DOHH2 (cell line): ENCODE results near the gene METTL24.

Experiments used
- H3F3A ChIP-seq: fragments of 200-600 bp; sonication (generic), shearing (Covaris generic); 2 replicates; pipeline ENCODE4 v1.6.0; 2016; ENCODE audit warnings: antibody characterized with exemption, mild to moderate bottlenecking; ENCODE audit not compliant: control insufficient read depth, insufficient read depth
- H3K27ac ChIP-seq: fragments of 200-600 bp; sonication (generic); 2 replicates; pipeline ENCODE4 v1.5.1; 2014; ENCODE audit warnings: low read depth, mild to moderate bottlenecking, low read length, moderate library complexity
- H3K27me3 ChIP-seq: fragments of 200-600 bp; sonication (generic); 2 replicates; pipeline ENCODE4 v1.6.1; 2014; ENCODE audit warnings: mild to moderate bottlenecking, low read length, mixed read lengths; ENCODE audit not compliant: control insufficient read depth
- H3K36me3 ChIP-seq: fragments of 200-600 bp; sonication (generic); 2 replicates; pipeline ENCODE4 v1.6.1; 2014; ENCODE audit warnings: mild to moderate bottlenecking, low read length, moderate library complexity, mixed read lengths; ENCODE audit not compliant: control insufficient read depth
- H3K4me1 ChIP-seq: fragments of 200-600 bp; sonication (generic); 2 replicates; pipeline ENCODE4 v1.6.1; 2014; ENCODE audit warnings: mild to moderate bottlenecking, low read length, mixed read lengths; ENCODE audit not compliant: control insufficient read depth
- H3K4me2 ChIP-seq: fragments of 200-600 bp; sonication (generic); 2 replicates; pipeline ENCODE4 v1.6.0; 2014; ENCODE audit warnings: mild to moderate bottlenecking, low read length, moderate library complexity
- H3K4me3 ChIP-seq: fragments of 200-600 bp; sonication (generic); 2 replicates; pipeline ENCODE4 v1.5.1; 2014; ENCODE audit warnings: mild to moderate bottlenecking, low read length, mixed read lengths
- H3K79me2 ChIP-seq: fragments of 200-600 bp; sonication (generic); 2 replicates; pipeline ENCODE4 v1.6.1; 2014; ENCODE audit warnings: mild to moderate bottlenecking, low read length, mixed read lengths; ENCODE audit not compliant: control insufficient read depth
- H3K9me2 ChIP-seq: fragments of 200-600 bp; sonication (generic); replicated peaks from 2 replicates; pipeline ENCODE4 v1.6.1; 2014; ENCODE audit warnings: mild to moderate bottlenecking, low read length, mixed read lengths; ENCODE audit not compliant: control insufficient read depth
- H3K9me3 ChIP-seq: fragments of 200-600 bp; sonication (generic); 2 replicates; pipeline ENCODE4 v1.6.1; 2014; ENCODE audit warnings: antibody characterized with exemption, low read length, mixed read lengths; ENCODE audit not compliant: control insufficient read depth, insufficient read depth
- H4K20me1 ChIP-seq: fragments of 200-600 bp; sonication (generic); 2 replicates; pipeline ENCODE4 v1.6.0; 2014; ENCODE audit warnings: low read depth, mild to moderate bottlenecking, antibody characterized with exemption, low read length, moderate library complexity; ENCODE audit not compliant: control insufficient read depth, insufficient read depth
- EZH2phosphoT487 ChIP-seq: fragments of 200-600 bp; sonication (generic); IDR thresholded peaks from 2 replicates; pipeline ENCODE4 v1.6.1; 2017; ENCODE audit warnings: borderline replicate concordance, mild to moderate bottlenecking, antibody characterized with exemption, low read length, moderate library complexity, mixed read lengths
- TF ChIP-seq, protein P1 (sequence below): fragments of 200-600 bp; sonication (generic); IDR thresholded peaks from one replicate; pipeline ENCODE4 v1.5.1; 2014; ENCODE audit warnings: antibody characterized with exemption, mild to moderate bottlenecking, low read depth, low read length; ENCODE audit not compliant: poor library complexity, severe bottlenecking

Gene METTL24

DNA sequence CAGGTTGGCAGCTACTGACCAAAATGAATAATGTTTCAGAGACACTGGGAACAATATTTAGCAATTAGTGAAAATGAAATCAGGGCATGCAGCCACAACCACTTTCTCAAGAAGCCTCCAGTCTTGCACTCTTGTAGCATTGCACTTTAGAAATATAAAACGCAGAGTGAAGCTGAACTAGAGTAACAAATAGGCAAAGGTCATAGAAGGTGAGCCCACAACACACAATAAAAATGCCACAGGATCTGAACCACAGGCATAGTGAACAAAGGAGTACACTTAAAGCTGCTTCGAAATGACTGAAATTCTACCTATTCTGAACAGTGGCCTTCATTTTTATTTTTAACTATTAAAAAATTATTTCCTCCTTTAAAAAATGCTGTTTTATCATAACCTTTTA, 32.3 kb upstream of the METTL24 start:
- H3K4me2 ChIP-seq: no peak overlapping the region
- TF ChIP-seq, protein P1, sequence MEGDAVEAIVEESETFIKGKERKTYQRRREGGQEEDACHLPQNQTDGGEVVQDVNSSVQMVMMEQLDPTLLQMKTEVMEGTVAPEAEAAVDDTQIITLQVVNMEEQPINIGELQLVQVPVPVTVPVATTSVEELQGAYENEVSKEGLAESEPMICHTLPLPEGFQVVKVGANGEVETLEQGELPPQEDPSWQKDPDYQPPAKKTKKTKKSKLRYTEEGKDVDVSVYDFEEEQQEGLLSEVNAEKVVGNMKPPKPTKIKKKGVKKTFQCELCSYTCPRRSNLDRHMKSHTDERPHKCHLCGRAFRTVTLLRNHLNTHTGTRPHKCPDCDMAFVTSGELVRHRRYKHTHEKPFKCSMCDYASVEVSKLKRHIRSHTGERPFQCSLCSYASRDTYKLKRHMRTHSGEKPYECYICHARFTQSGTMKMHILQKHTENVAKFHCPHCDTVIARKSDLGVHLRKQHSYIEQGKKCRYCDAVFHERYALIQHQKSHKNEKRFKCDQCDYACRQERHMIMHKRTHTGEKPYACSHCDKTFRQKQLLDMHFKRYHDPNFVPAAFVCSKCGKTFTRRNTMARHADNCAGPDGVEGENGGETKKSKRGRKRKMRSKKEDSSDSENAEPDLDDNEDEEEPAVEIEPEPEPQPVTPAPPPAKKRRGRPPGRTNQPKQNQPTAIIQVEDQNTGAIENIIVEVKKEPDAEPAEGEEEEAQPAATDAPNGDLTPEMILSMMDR: no peak
- TF ChIP-seq EZH2phosphoT487: no peak
- H3K36me3 ChIP-seq: no peaks in the 10 kb centered on the region
- no peaks in the 10 kb centered on the region for H3K27me3 ChIP-seq
- no peaks in the 10 kb centered on the region for H3K9me2 ChIP-seq
- no peaks in the 10 kb centered on the region for H3K79me2 ChIP-seq
- no peak overlapping the region for H3K27ac ChIP-seq
- no peaks in the 10 kb centered on the region for H3F3A ChIP-seq
- no peaks in the 10 kb centered on the region for H3K9me3 ChIP-seq
- no peak overlapping the region for H3K4me3 ChIP-seq
- peaks cover 3% of the 10 kb centered on the region; the same call in 1 of the 2 replicates for H4K20me1 ChIP-seq
- H3K4me1 ChIP-seq: peaks cover 5% of the 10 kb centered on the region; the same call in 1 of the 2 replicates

DNA sequence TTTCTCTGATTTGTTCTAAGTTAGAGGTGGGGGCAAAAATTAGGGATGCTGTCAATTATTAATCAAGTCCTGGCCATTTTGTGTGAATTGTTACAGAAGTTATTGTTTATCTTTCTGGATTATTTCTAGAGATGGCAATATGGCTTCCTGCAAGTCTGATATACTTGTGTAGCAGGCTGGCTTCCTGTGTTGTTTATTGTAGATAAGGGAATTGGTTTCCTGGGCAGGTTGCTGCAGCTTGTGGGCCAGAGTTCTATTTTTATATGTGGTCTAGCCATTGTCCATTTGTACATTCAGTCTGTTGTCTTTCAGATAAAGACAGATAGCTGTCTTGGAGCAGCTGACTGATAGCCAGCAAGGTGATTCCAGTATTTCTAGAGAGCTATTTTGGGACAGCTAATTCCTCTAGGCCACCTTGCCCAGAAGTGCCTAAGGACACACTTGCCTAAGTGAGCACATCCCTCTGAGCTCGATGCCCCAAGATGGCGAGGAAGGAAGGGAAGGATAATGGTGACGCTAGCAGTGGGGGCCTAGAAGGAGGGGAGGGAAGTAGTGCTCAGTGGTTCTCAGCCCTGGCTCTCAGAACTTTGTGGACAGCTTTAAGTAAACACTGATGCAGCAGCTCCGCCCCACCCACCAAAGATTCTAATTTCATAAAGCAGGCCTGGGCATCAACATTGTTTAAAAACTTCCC, 31.7 kb upstream of the METTL24 start:
- no peak overlapping the region for H3K4me3 ChIP-seq
- H3K79me2 ChIP-seq: no peaks in the 10 kb centered on the region
- H3K9me3 ChIP-seq: no peaks in the 10 kb centered on the region
- H3K27me3 ChIP-seq: no peaks in the 10 kb centered on the region
- H3K4me2 ChIP-seq: no peak overlapping the region
- H4K20me1 ChIP-seq: peaks cover 3% of the 10 kb centered on the region; the same call in 1 of the 2 replicates
- H3K36me3 ChIP-seq: no peaks in the 10 kb centered on the region
- H3K9me2 ChIP-seq: no peaks in the 10 kb centered on the region
- TF ChIP-seq, protein P1: no peak
- no peak for TF ChIP-seq EZH2phosphoT487
- no peaks in the 10 kb centered on the region for H3F3A ChIP-seq
- peaks cover 5% of the 10 kb centered on the region; the same call in 1 of the 2 replicates for H3K4me1 ChIP-seq
- no peak overlapping the region for H3K27ac ChIP-seq

DNA sequence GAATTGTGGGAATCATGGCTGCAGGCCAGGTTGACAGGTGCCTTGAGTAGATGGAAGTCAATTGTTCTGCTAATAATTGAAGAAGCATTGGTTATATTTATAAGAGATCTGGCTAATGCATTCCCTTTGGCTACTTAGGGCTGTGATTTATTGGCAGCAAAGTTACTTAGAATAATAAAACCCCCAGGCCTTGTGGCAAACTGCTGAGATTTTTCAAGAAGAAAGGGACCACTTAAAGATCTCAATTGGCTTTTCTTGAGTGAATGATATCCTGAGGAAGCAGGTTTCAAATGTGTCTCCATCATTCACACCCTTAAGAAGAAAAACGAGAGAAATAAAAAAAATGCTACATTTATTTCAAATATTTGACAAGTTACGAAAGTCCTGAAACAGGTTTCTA, 29.8 kb upstream of the METTL24 start:
- Histone ChIP-seq H3K9me3 (no peaks in the 10 kb centered on the region), H3K79me2 (no peaks in the 10 kb centered on the region), H3K4me2 (no peak overlapping the region), H3K36me3 (no peaks in the 10 kb centered on the region), H3K27ac (no peak overlapping the region), H3F3A (no peaks in the 10 kb centered on the region), H4K20me1 (peaks cover 3% of the 10 kb centered on the region; the same call in 1 of the 2 replicates), H3K9me2 (no peaks in the 10 kb centered on the region), H3K4me1 (peaks cover 5% of the 10 kb centered on the region; the same call in 1 of the 2 replicates), H3K27me3 (no peaks in the 10 kb centered on the region), H3K4me3 (no peak overlapping the region)
- TF ChIP-seq, protein P1: no peak
- no peak for TF ChIP-seq EZH2phosphoT487
